Measurements from ENCODE around the gene FRRS1.

The FRRS1 gene

DNA sequence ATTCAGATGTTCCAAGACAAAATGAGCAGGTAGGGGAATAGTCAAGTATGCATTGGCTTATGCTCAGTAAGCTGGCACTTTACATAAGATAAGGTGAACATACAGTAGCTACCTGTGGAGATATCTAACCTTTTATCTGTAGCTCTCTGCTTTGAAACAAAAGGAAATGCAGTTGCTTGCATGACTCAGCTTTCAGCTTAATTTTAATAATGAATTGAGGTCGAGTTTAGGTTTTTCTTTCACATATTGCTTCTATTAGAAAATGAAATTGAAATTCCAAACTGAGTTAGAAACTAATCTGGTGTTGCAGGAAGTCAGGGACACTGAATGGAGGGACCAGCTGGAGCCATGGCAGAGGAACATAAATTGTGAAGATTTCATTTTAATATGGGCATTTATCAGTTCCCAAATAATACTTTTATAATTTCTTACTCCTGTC is 8.3 kb downstream of the FRRS1 start:
- DNase-seq (ENCODE audit: low spot score): peak; percentile 16
- TF ChIP-seq, protein P1, sequence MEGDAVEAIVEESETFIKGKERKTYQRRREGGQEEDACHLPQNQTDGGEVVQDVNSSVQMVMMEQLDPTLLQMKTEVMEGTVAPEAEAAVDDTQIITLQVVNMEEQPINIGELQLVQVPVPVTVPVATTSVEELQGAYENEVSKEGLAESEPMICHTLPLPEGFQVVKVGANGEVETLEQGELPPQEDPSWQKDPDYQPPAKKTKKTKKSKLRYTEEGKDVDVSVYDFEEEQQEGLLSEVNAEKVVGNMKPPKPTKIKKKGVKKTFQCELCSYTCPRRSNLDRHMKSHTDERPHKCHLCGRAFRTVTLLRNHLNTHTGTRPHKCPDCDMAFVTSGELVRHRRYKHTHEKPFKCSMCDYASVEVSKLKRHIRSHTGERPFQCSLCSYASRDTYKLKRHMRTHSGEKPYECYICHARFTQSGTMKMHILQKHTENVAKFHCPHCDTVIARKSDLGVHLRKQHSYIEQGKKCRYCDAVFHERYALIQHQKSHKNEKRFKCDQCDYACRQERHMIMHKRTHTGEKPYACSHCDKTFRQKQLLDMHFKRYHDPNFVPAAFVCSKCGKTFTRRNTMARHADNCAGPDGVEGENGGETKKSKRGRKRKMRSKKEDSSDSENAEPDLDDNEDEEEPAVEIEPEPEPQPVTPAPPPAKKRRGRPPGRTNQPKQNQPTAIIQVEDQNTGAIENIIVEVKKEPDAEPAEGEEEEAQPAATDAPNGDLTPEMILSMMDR (IDR thresholded peaks at IDR 0.05; ENCODE audit: extremely low read depth, missing control alignments): no peak

DNA sequence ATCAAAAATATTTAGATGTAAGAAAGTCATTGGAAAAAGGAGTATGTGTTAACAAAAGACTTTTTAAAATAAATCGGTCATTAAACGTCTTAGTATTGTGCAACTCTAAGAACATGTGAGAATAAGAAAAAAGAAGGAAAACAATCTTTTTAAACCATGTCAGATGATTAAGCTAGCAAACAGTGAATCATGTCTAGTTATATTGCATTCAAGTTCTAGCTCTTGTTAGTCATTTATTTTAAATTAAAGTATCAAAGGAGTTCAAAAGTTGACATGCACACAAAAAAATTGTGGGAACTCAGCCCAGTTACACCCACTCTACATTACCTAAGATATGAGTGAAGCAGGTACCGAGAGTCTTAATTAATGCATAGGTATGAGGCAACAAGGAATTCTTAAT is 9.8 kb downstream of the FRRS1 start:
- TF ChIP-seq, protein P1 (IDR thresholded peaks at IDR 0.05; ENCODE audit: extremely low read depth, missing control alignments): no peak
- DNase-seq (ENCODE audit: low spot score): no peak

DNA sequence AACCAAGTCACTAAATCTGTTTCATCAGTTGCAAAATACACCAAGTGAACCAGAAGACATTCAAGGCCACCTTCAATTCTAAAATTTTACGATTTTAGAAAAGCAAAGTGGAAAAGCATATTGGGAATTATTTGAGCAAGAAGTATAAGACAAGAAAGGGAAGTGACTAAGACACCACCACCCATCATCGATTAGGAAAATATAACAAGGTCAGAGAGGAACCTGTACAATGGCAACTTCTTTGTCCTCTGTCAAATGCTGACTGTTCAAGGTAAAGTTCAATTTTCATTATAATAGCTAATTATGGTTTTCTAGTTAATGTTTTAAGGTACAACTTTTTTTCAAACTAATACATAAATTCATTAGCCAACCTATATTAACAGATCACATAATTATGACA is 10.8 kb downstream of the FRRS1 start:
- no peak for DNase-seq (ENCODE audit: low spot score)
- TF ChIP-seq, protein P1 (IDR thresholded peaks at IDR 0.05; ENCODE audit: extremely low read depth, missing control alignments): no peak

DNA sequence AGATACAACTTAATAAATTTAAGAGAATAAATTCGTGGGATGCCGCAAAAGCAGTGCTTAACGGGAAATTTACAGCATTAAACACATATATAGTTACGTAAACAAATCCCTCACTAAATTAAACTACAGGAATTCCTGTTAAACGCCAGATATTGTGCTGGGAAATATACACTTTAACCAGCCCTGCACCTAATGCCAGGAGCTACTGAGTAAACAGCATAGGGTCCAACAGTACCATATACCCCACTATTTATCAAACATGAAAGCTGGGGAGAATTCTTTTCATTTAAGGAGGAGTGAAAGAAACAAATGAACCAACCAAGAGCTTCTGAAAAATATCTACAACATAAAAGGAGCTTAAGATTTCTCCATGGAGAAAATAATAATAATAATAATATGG is 11.7 kb downstream of the FRRS1 start:
- DNase-seq (ENCODE audit: low spot score): no peak
- TF ChIP-seq, protein P1 (IDR thresholded peaks at IDR 0.05; ENCODE audit: extremely low read depth, missing control alignments): no peak

DNA sequence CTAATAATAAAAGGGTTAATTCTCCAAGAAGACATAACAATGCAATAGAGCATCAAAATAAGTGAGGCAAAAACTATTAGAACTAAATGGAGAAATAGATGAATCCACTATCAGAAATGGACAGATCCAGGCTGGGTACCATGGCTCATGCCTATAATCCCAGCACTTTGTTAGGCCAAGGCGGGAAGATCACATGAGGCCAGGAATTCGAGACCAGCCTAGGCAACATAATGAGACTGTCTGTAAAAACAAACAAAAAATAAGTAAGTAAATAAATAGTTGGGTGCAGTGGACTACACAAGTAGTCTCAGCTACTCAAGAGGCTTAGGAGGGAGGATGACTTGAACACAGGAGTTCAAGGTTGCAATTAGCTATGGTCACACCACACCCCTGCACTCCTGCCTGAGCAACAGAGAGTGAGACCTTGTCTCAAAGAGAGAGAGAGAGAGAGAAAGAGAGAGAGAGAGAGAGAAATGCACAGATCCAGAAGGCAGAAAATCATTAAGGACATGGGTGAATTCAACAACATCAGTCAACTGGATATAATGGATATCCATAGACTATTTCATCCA is 12.3 kb downstream of the FRRS1 start:
- DNase-seq (ENCODE audit: low spot score): no peak
- TF ChIP-seq, protein P1 (IDR thresholded peaks at IDR 0.05; ENCODE audit: extremely low read depth, missing control alignments): no peak

DNA sequence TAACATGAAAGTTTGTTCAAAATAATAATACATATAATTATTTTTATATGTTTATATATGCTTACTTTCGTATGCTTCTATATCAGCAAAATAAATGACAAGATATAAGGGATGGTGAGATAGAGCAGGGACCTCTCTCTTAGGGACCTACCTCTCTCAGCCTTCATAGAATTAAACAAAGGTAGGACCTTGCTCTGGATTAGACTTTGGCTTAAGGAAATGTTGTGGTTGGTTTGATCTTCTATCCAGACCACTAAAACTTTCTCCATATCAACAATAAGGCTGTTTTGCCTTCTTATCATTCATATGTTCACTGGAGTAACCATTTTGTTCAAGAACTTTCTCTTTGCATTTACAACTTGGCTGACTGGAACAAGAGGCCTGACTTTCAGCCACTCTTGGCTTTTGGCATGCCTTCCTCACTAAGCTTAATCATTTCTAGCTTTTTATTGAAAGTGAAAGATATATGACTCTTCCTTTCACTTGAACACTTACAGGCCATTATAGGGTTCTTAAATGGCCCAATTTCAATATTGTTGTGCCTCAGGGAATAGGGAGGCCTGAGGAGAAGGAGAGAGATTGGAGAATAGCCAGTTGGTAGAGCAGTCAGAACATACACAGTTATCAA is 14.4 kb downstream of the FRRS1 start:
- TF ChIP-seq, protein P1 (IDR thresholded peaks at IDR 0.05; ENCODE audit: extremely low read depth, missing control alignments): no peak
- DNase-seq (ENCODE audit: low spot score): peak; percentile 23

DNA sequence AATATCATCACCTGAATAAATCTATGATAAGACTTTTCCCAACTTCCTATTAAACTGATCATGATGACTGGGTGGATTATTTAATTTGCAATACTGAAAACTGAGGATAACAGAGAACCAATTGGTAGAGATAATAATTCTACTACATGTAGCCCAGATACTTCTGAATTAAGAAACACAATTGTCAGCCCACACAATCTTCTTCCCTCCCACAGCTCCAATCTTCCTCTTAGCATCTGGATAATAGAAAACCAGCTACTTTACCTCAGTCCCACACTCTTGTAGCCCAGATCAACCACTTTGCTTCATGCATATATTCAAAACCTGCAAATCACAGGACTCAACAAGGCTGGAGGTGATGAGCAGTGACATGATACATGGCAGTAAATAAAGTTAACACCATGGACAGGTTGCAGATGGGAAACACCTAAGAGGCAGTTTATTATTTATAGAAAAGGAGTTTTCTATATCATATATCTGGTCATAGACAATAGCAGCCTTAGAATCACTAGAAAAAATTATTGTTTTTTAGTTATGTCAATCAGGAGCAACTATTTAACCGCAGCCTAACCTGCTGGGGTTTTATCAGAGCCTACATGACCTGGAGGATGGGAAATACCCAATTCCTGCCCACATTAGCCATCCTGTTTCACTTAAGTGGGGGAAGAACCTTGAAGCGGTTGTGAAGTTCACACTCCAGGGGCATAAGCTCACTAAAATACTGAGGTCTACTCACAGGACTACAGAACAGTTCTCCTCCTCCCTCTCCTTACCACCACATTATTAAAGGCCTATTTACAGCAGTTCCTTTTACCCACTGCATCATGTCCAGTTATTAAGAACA is 16.7 kb downstream of the FRRS1 start:
- peak; percentile 16 for DNase-seq (ENCODE audit: low spot score)
- TF ChIP-seq, protein P1 (IDR thresholded peaks at IDR 0.05; ENCODE audit: extremely low read depth, missing control alignments): no peak

Data from GM20000 (cell line).